Activated T-cell treated with anti-CD3 and anti-CD28 coated beads for 24 hours (primary cell): ENCODE results near the gene VAMP5.
"Not testable (repeated sequence)": the region's sequence is repeated elsewhere in the genome, so short reads cannot be mapped to it uniquely, and the experiment has no call there.

ENCODE experiments used
- DNase-seq: peaks from one replicate; pipeline ENCODE4 v3.0.0-alpha.2; 2020; ENCODE audit warnings: low read depth

The VAMP5 gene, protein sequence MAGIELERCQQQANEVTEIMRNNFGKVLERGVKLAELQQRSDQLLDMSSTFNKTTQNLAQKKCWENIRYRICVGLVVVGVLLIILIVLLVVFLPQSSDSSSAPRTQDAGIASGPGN

DNA sequence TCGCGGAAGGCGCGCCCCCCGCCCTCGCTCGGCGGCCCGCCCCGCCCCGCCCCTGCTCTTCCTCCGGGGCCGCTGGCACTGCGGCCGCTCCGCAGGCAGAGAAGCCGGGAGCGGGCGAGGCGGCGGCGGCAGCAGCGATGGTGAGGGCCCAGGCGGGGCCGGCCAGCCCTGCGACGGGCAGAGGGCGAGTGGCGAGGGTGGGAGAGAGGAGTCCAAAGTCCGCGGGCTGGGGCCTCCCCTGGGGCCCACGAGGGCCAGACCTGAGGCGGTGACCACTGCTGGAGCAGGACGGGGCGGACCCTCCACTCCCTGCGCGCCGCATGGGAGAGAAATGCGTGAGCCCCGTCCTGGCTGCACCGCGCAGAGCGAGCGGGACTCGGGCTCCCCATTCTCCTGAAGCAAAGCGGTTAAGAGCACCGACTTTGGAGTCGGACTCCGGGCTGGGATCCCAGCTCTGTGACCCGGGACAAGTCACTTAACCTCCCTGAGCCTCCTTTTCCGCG is at the start of gene VAMP5:
Gene VAMP5 (plus strand): TSS at position 78 of the 503 bp plus-strand sequence. CDS start 60 bp downstream, at position 138.
- DNase-seq: no peak

DNA sequence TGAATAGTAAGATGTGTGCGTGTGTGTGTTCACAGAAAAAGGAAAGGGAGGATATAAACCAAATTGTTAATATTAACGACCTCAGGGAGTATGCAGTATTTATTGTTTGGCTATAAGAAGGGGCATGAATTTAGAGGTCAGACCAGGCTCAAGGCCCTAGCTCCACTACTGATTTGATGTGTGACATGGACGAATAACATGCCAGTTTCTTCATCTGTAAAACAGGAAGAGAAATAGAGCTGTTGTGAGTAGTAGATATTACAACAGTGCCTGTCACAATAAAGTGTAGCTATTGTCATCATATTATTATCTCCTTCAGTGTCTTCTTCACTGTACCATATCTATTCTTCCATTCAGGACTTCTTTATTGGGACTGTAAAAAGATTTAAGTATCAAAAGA is 49.4 kb upstream of the VAMP5 start:
- DNase-seq: no peak

DNA sequence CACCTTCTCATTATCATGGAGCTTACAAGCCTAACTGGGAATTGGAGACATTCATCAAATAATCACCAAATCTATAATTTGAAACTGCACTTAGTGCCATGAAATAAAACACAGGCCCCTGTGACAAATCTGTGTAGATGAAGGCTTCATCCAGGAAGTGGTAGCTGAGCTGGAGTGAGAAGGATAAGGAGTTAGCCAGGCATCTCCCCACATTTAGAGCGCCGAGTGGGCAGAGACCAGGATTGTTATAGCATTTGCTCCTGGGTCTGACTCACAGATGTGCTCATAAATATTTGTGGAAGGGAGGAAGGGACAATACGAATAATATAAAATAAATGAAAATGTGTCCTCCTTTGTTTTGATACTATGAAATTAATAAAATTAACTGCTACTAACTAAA is 47.8 kb upstream of the VAMP5 start:
- DNase-seq: no peak

DNA sequence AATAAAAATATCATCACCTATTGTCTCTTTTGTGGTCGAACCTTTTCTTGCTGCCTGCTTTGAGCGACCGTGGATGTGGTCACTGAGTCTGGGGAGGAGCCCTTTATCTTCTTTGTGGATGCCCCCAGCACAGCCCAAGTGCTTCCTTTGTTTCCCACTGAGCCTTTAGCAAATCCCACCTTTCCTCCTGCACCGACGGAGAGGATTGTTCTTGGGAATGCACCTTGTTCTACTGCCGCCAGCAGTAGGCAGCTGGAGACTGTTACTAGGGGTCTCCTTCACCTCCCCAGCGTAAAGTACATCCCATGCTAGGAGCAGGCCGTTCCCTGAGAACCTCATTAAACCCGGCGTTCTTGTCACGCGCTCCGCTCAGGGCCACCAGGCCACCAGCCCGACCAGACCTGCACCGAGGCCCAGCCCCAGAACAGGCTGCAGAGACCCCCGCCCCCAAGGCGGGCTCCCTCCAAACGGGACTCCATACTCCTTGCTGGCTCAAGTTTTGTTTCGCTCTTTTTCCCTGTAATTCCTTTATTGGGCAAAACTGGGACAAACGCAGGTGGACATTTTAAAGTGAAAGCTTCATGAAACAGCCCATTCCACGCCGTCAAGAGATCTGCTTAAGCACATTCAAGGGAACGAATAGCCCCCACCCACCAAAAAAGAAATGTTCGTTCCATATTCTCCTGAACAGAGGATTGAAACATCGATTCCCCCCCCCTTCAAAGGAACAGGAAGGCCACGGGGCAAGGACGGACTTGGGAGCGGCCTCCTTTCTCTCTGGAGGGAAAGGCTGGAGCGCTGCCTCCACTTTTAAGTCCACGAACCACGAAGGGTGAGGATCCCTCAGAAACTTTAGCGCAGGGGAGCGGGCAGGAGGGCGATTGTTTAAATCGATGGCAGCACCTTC is 46.4 kb upstream of the VAMP5 start:
- DNase-seq: peak; percentile 21

DNA sequence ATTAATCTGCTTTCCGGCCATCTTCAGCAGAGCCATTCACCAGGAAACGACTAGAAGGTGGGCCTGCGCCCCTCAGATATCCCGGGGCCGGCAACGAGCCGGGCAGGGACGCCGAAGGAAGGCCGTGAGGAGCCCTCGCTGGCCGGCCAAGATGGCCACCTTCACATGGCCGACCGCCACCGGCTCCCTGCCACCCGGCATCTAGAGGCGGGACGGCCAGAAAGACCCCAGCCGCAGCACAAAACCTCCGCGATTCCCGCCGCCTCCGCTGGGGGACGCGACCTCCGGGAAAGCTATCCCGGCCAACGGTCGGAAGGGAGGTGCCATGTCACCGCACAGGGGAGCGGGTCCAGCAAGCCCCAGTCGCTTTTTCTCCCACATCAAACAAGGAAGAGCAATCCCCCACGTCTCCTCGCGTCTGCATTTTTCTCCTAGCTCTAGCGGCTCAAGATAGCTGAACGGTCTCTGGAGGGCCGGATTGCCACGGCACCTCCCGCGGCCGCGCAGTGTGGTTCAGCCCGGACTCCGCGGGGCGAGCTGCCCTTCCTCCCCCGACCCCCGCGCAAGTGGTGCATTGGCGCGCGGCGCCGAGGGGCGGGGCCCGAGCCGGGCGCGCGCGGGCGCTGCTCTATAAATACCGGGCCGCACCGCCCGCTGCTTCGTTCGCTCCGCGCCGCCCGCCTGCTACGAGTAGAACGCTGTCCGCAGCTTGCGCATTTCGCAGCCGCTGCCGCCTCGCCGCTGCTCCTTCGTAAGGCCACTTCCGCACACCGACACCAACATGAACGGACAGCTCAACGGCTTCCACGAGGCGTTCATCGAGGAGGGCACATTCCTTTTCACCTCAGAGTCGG is 45.5 kb upstream of the VAMP5 start, which contains the start of gene MAT2A:
Gene MAT2A (plus strand): TSS at position 662 of the 854 bp plus-strand sequence. CDS start 120 bp downstream, at position 782.
- DNase-seq: peak; percentile 88

- peak; percentile 74 for DNase-seq
Measured at GRCh38 chr2:85539361-85540132, 44.7 kb upstream of the VAMP5 start.

- no peak for DNase-seq
Measured at GRCh38 chr2:85540133-85540648, 44.0 kb upstream of the VAMP5 start.

- no peak for DNase-seq
Measured at GRCh38 chr2:85541262-85541661, 43.0 kb upstream of the VAMP5 start.

GRCh38 chr2:85541753-85542457 is 42.3 kb upstream of the VAMP5 start:
- no peak for DNase-seq

GRCh38 chr2:85542777-85543176 is 41.5 kb upstream of the VAMP5 start:
- DNase-seq: no peak

- DNase-seq: not testable (repeated sequence)
Measured at GRCh38 chr2:85544254-85544691, 40.0 kb upstream of the VAMP5 start.

- not testable (repeated sequence) for DNase-seq
Measured at GRCh38 chr2:85544915-85545779, 39.1 kb upstream of the VAMP5 start.

DNA sequence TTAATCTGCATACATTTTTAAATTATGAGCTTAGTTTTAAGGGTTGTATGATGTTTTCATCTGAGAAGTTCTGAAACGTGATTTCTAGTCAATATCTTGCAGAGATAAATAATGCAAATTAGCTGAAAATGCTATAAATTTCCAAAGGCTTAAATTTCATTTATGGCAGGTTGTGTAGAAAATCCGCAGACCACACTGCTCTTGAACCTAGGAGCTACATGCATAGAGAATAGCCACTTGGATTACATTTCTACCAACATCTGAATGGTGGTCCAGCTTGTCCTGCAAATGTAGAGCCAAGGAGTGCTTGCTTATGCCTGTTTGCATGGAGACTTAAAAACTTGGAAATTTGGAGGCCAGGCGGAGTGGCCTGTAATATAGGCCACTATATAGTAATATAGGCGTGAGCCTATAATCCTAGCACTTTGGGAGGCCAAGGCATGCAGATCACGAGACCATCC is 38.4 kb upstream of the VAMP5 start:
- DNase-seq: no peak

GRCh38 chr2:85547089-85547858 is 37.0 kb upstream of the VAMP5 start:
- DNase-seq: no peak

DNA sequence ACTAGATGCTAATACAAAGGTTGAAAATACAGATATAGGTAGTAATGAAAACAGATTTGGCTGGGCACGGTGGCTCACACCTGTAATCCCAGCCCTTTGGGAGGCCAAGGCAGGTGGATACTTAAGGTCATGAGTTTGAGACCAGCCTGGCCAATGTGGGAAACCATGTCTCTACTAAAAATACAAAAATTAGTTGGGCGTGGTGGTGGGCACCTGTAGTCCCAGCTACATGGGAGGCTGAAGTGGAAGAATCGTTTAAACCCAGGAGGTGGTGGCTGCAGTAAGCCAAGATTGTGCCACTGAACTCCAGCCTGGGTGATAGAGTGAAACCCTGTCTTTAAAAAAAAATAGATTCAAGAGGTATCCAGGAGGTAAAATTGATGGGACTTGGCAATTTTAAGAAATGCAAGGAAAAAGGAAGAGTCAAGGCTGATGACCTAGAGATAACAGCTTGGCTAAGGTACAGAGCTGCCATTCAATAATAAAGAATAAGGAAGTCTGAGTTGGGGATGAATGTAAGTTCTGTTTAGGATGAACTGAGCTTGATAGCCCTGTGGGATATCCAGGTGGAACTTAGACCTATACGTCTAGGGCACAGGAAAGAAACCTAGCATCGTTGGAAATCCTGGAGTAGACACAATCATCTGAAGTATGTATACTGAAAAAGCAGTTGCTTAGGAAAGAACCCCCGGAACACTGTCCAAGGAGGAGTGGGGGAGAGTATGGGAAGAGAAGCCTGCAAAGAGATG is 36.2 kb upstream of the VAMP5 start:
- DNase-seq: no peak

DNA sequence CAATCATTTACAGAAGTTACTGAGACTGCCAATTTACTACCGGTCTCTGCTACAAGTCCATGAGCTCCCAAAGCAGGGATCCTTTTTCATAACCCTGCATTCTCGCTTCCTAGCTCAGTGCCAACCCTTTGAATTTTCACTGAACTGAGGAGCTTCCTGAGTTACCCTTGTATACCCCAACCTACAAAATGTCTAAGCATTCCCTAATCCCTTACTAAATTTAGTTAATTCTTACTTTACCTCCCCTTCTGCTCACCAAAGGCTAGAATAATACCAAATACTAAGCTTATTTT is 35.7 kb upstream of the VAMP5 start:
- DNase-seq: no peak

DNA sequence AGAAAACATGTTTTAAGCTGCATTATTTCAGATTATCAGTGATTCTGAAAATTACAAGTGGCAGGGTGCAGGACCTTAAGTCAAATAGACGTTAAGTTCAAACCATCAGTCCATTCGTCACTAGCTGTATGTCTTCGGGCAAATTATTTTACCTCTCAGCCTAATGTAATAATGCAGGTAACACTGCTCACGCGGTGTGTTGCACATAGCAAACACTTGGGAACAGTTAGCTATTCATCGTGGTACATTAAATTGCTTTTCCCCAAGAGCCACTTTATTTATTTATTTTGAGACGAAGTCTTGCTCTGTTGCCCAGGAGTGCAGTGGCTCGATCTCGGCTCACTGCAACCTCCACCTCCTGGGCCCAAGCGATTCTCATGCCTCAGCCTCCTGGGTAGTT is 35.1 kb upstream of the VAMP5 start:
- no peak for DNase-seq

- DNase-seq: no peak
Measured at GRCh38 chr2:85549826-85550225, 34.4 kb upstream of the VAMP5 start.
